Activated gamma-delta T cell treated with anti-CD3 and anti-CD28 coated beads, Interleukin-2, amount 50 U/mL, for 16 hours (primary cell): Measurements from ENCODE around the gene SIK2.

Experiments
- DNase-seq: peaks from one replicate; pipeline ENCODE4 v3.0.0-alpha.2; 2020; ENCODE audit warnings: low read depth

Gene SIK2

DNA sequence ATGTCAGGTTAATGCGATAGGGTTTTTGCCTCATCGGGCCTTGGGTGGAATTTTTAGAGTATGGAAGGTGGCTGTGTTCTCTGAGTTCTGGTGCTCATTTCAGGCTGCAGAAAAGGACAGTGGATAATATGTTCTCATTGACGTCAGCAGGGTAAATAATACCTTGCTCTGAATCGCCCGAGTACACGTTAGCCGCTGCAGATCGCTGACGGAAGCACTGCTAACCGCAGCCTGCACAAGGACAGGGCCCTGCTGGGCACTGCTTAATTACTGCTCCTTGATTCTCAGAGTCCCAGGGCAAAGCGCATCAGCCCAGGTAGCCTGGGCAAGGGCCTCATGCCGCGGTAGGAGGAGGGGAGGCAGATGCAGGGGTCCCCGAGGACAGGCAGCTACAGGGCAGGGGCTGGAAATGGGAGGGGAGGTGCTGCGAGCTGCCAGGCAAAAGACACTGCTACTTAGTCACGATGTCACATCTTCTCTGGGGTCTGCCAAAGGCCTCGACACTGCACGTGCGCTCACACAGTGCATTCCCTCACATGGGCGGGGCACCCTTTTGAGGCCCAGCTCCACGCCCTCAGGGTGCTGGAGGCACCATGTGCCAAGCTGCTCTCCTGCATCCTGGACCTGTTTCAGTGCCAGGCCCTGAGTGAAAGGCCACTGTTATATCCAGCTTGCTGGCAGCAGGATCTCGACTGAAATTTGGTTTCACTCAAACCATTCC is 128.8 kb downstream of the SIK2 start:
- DNase-seq = no peak

- no peak for DNase-seq
Measured at GRCh38 chr11:111731821-111732220, 129.6 kb downstream of the SIK2 start.

DNA sequence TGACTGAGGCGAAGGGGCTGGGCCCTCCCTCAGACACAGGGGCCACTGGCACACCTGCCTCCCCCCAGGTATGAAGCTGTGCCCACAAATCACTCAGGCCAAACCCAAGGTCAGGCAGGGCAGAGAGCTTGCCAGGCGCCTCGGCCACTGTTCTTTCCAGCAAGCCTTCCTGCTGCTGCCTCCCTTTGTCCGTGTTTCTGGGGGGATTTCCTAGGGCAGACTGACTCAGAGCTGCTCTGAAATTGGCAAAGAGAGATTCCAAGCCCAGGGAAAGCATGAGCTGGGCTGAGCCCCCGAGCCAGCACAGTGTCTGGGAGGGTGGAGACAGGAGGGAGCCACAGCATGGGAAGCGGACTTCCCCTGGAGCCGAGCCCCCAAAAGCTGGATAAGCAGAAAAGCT is 130.8 kb downstream of the SIK2 start:
- no peak for DNase-seq

GRCh38 chr11:111733611-111734088 is 131.4 kb downstream of the SIK2 start:
- no peak for DNase-seq

DNA sequence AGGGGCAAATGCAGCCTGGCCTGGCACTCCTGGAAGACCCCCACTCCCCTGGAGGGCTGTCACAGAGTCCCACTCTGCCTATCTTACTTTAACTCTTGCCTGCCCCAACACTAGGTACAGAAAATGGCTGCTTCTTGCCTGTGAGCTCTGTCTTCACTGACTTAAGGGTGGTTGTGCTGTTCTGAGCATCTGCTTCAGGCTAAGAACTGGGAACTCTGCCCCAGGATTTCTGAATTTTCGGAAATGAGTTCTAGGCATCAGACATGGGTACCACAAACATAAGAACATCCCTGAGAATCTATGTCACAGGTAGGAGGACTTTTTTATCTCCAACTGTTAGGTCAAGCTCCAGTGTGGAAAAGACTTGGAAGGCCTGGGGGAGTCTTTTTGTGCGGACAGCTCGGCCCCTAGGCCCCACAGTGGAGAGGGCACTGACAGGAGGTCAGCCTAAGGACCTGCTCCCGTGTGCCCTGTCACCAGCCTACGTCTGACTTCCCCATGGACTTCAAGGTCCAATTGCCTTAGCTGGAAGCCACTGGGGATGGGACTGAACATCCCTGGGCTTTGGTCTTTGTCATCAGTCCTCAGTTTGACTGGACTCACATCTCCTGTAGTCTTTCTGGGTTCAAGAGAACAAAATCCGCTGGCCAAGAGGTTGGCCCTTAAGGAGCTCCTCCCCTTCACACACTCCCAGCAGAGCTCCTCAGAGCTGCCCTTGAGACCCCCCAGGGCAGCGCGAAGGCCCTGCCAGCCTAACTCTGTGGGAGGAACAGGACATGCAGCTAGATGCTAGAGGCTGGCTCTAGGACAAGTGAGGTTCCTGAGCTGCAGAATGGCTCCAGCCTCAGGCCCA is 132.1 kb downstream of the SIK2 start:
- DNase-seq = no peak

DNA sequence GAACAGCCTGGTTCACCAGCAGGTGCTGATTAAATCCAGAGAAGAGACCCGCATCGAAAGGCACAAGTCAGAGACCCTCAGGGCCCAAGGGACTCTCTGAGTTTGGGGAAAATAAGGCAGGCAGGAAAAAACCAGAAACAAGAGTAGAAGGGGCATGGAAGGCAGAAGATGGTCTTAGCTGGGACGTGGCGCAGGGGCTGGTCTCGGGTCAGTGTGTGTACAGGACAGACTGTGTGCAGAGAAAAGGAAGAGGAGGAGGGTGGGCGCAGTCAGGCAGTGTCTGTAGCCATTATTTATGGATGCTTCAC is 132.7 kb downstream of the SIK2 start:
- DNase-seq = no peak

- DNase-seq = no peak
Measured at GRCh38 chr11:111735262-111736116, 133.2 kb downstream of the SIK2 start.

GRCh38 chr11:111736181-111736590 is 133.9 kb downstream of the SIK2 start:
- no peak for DNase-seq

DNA sequence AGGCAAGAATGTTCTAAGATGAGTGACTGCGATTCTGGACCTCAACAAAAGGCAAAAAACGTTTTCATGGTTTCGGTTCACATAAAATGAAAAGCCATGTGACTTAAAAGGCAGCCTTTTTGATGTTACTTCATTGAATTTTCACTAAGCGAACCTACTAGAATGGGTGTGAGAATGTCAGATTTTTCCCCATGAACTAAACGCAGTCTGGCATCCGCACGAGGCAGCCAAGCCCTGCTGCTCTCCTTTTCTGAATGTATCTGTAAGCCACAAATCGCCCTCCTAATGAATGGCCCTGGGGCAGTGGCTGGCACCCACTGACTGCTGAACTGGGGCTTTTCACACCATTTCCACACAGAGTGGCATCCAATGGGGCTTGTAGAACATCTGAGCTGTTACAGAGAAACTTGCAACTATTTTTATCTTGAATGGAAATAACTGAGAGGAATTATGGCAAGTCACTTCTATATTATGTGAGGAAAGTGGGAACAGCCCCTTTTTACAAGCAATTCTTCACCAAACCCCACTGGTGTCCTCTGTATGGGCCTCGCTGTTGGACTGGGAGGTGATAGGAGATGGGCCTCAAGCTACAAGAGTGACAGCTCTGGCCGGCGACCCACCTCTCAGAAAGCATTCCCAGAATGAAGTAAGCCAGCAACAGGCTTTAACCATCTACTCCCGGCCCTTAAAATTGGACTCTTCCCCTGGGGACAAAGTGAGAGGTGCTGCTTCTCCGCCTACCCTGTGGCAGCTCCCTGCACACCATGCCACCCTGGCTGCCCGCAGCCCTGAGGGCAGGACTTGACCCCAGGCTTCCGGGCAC is 134.6 kb downstream of the SIK2 start:
- DNase-seq = no peak

DNA sequence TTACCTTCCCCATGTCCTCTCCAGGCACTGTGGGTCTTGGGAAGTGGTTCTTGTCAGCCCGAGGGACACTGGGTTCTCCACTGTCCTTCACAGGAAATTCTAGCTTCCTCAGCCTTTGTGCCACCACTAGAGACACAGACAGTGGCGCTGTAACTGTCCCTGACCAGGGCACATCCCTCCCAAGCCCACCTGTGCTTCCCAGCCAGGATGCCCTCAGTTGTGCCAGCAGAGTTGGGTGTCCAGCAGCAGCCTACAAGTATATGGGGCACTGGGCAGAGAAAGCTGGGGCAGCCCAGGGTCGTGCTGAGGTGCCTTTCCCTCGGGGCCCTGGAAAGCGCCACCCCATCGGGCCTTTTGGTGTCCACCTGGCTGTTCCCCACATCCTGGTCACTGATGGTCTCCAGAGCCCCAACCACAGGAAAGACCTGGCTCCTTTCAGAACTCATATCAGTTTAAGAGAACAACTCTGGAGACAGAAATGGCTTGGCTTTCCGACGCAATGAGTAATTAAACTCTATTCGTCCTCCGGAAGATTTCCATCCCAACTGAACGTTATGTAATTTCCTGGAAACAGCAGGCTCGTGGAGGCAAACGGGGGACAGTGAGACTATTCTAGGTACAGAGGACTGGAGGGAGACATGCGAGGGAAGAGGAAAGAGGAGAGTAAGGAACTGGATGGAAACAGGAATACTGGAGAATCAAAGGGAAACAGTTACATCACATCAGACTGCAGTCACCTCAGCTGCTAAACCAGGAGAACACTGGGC is 135.4 kb downstream of the SIK2 start:
- DNase-seq = no peak

DNA sequence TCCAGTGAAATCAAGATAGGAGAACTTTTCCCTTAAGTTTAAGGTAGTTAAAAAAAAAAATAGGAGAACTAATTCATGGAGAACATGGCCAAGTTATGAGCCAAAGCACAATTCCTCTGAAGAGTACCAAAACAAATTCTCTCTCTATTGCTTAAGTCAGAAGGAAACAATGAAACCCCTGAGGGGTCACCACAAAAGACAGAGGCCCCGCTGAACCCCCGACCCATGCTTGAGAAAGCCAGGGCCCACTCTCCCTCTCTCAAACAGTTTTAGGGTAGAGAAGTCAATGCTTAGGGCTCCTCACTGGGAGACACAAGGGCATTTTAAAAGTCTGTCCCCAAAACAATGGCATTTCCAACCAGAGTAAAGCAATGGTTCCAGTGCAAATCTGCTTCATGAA is 137.1 kb downstream of the SIK2 start:
- no peak for DNase-seq

DNA sequence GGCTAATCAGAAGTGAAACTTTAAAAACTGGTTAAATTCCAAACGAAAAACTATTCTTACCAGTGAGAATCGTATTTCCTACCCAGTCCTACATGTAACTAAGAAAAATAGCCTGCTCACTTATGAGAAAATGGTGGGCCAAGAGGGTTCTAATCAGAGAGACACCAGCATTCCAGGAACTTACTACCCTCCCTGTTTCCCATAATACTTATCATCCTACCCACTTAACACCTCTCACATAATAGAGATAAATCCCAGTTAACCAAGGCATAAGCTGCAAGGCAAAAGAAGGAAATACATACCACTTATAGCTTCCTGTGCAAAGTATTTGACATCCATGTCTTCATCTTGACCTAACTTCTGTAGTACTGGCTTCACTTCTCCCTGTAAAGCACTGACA is 139.5 kb downstream of the SIK2 start:
- DNase-seq = no peak

- DNase-seq = no peak
Measured at GRCh38 chr11:111743700-111744099, 141.5 kb downstream of the SIK2 start.

DNA sequence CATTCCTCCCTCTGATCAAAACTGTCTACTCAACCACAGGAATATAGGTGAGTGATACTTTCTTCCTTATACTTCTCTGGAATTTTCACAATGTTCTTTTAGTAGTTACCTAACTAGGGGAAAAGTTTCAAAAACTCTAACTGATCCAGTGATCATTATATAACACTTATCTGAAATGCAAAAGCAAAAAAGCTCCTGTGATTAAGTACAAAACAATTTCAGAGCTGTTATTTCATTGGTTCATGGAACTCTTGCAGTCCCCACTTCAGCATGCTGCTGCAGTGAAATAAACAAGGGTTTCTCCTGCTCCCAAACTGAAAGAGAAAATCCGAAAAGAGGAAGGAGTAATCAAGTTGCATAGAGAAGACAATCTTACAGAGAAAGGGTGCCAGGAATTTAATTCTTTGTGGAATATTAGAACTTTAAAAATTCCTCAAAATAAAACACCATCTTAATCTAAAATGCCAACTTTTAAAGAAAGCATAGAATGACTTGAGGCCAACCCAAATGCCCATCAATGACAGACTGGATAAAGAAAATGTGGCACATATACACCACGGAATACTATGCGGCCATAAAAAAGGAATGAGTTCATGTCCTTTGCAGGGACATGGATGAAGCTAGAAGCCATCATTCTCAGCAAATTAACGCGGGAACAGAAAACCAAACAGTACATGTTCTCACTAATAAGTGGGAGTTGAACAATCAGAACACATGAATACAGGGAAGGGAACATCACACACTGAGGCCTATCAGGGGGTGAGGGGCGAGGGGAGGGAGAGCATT is 143.7 kb downstream of the SIK2 start:
- no peak for DNase-seq

DNA sequence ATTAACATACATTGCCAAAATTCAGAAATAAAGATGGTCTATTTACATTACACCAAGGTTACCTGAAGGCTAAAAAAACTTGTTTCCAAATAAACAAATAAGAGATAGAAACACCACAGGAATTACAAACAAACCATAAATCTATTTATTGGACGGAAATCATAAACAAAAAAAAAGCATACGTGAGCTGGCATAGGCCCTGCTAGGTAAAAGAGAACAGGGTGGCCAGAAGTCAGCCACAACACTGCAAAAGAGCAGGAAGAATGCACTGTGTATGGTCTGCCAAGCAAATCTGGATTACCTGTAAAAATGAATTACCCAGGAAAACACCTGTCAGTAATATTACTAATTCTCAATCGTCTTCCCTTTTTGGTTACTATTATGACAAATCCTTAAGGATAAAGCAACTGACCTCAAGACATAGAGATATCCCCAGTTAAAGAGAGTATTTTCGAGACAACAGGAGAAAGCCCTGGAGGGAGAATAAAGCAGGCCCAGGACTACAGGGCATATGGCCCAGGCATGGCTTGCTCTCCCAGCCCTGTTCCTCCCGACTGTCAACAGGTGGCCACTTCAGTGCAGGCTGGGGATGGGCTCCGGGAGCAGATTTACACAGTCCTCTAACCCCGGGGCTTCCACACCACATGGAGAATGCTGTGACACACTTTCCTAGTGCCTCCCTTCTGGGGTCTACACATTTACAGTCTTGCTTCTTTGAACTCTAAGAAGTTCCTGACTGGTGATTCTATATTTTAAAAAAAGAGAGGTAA is 146.0 kb downstream of the SIK2 start:
- DNase-seq = no peak

DNA sequence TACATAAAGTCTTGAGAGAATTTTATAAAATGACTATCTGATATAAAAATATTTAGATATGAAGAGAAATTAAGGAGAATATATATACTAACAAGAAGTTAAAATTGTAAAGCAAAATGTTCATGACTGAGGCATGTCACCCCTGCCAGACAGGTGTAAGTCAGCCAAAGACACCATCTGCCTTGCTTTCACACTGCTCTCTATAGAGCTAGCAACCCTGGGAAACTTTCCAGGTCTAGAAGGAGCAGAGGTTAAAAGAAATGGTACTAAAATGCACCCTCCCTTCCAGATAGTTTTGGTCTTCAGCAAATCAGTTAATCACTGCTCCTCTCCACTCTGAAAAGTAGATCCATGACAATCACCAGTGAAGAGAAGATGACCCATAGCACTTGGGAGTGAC is 147.4 kb downstream of the SIK2 start:
- no peak for DNase-seq

DNA sequence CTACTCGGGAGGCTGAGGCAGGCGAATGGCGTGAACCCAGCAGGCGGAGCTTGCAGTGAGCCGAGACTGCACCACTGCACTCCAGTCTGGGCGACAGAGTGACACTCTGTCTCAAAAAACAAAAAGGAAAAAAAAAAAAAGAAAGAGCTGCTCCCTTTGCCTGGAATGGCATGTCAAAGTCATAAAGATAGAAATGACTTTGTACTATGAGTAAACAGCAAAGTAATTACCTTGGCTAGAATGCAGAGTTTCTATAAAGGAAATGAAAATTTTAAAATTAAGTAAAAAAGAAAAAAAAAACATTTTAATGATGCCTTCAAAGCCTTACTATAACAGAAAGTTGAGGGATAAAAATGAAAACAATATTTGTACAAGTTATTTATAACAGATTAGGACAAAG is 153.8 kb downstream of the SIK2 start:
- no peak for DNase-seq

- no peak for DNase-seq
Measured at GRCh38 chr11:111759376-111759775, 157.1 kb downstream of the SIK2 start.

DNA sequence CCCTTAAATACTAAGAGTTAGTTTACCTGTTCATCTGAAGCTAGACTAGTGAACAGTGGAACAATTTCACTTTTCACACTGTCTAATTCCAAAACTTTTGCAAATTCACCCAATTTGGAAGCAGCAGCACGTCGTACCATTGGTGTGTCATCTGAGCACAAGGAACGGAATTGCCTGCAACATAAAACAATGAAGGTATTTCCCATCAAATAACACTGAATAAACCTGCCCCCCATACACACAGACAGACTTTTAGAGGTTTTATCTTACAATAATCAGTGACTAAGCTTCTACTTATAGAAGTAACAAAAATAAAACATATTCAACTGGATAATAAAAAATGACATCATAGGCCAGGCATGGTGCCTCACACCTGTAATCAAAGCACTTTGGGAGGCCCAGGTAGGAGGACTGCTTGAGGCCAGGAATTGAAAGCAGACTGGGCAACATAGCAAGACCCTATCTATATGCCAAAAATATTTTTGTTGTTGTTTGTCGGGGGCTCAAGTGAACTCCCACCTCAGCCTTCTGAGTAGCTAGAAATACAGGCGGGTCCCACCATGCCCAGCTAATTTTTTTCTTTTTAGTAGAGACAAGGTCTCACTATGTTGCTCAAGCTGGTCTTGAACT is 157.6 kb downstream of the SIK2 start:
- DNase-seq = no peak
